ENCODE data around the gene ANKRD52. TPM values are rescaled to one million over a fixed set of nuclear protein-coding genes. Genes with fewer than 3 reads are reported as not detected.
A peak's percentile ranks its signal among the peaks of the same experiment; 100 is the strongest.
"Not testable (repeated sequence)": the region's sequence is repeated elsewhere in the genome, so short reads cannot be mapped to it uniquely, and the experiment has no call there.

ANKRD52 gene
- total RNA-seq, 1 donor from 2014 or later, result 76.4 TPM

DNA sequence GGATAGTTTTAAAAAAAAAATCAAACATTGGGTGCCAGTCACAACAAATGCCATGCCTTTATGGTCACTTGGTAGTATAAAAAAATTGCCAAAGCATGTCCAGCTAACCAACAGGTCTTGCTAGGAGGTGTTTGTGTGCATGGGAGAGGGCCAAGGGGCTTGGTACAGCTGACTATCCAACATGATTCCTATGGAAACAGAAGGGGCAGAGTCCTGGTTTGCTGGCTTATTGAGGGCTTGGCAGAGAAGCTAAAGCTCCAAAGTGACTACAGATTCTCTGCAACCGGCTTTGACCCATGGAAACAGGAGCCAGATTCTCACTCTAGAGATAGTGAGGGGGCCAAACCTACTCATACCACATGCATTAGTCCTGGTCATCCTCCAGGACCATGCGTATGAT is 14.3 kb upstream of the ANKRD52 start:
- DNase-seq (ENCODE audit: low read depth), result not testable (repeated sequence)

DNA sequence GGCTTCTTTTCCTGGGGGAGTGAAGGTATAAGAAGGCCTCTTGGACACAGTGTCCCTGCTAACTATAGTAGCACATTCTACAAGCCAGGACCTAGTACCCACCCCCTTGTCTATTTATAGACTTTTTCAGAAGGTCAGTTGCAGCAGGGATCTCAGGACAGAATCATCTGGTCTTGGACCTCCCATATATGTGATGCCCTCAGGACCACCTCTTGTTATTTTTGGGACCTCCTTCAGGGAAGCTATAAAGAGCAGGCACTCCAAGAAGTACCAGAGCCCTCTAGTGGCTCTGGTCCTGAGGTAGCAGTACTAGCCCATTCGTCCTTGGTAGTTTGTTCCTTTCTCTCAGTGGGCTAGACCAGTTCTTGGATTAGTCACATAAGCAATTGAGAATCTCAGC is 12.8 kb upstream of the ANKRD52 start:
- DNase-seq (ENCODE audit: low read depth), result peak; percentile 27

DNA sequence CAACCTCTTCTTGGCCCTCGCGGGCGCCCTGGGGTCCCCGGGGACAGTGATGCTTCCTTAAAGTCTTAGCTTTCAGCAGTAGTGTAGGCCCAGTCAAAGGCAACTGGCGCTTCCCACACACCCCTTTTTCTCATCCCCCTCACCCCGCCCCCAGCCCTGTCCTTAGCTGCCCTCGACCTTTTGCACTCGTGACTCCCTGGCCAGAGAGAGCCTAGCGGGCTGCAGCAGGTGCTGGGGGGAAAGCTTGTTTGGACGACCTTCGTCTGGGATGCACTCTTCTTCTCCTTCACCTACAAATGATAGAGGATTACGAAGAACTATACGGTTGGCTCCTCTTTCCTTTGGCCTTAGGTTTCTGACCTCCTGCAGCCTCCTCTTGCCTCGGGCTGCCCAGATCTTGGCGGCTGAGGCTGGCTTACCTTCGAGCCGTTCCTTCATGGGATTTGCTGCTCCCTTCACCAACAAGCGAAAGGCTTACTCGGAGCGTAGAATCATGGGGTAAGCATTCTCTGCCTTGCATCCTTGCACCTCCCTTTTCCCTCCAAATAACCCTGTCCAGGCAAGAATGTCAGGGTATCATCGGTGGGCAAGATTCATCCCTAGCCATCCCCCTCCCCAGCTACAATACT is 9.4 kb upstream of the ANKRD52 start:
- no peak for DNase-seq (ENCODE audit: low read depth)

GRCh38 chr12:56266693-56267442 is 8.7 kb upstream of the ANKRD52 start, which contains the start of gene COQ10A:
Gene COQ10A (plus strand): TSS chr12:56266942. CDS start chr12:56267119, 177 bp downstream.
- peak; percentile 73 for DNase-seq (ENCODE audit: low read depth)

- DNase-seq (ENCODE audit: low read depth), result not testable (repeated sequence)
Observed at GRCh38 chr12:56266068-56266692, 8.0 kb upstream of the ANKRD52 start.

DNA sequence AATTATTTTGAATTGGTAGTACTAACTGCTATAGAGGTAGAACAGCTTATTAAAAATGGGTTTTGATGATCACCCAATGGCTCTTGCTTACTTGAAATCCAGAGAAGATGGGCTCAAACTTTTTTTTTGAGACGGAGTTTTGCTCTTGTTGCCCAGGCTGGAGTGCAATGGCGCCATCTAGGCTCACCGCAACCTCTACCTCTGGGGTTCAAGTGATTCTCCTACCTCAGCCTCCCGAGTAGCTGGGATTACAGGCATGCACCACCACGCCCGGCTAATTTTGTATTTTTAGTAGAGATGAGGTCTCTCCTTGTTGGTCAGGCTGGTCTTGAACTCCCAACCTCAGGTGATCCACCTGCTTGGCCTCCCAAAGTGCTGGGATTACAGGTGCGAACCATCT is 4.8 kb upstream of the ANKRD52 start:
- DNase-seq (ENCODE audit: low read depth), result not testable (repeated sequence)

DNA sequence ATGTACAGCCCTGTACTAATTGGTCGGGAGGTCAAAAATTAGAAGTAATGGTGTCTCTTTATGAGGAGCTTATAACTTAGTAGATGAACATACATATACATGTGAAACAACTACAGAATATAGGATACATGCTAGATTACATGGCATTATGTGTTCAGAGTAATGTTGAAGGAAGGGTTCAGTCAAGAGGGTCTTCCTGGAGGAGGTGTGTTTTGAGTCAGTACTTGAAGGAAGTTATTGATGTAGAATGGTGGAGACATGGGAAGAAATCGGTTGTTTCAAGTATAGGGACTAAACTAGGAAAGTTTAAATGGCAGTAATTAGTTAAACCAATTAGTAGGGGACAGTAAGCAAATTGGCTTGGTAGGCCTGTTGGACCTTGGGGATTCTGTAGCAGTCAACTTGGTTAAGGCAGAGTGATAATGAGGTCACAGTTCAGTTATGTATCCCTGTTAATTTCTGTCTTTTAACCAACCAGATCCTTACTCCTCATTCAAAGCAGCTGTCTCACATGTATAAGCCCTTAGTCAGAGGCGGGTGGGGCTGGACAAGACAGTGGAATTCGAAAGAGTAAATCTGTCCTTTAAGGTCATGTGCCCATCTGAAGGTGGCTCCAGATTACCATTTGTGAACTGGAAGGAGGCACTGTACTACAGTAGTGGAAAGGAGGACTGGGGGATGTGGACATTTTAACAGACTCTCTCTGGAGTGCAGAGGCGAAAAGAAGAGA is 3.5 kb upstream of the ANKRD52 start:
- peak; percentile 71 for DNase-seq (ENCODE audit: low read depth)

DNA sequence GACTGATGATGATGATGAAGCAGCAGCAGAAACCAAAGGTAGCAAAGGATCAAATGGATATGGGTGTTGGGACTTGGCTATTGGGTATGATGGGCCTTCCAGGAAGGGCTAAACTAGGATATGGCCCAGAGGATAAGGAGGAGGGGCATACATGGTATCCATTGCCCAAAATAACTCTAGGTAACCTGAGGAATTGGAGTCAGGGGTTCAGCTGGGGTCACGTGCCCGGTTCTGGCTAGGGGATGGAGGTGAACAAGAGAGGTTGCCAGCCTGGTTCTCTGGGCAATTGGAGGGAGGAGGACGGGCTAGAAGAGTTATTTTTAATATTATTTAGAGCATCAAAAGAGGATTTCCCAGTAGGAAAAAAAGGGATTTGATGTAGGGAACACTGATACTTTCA is 2.7 kb upstream of the ANKRD52 start:
- no peak for DNase-seq (ENCODE audit: low read depth)

DNA sequence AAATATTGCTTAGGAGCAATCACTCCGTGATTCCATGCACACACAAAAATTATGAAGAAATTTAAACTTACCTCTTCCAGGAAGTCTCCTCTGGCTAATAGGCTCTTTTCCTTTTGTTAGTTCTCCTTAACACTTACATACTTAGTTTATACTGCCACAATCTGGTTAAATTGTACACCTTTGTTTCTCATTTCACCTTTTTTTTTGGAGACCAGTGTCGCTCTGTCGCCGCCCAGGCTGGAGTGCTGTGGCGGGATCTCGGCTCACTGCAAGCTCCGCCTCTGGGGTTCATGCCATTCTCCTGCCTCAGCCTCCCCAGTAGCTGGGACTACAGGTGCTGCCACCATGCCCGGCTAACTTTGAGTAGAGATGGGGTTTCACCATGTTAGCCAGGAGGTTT is 2.2 kb upstream of the ANKRD52 start:
- DNase-seq (ENCODE audit: low read depth), result no peak

- DNase-seq (ENCODE audit: low read depth), result no peak
Observed at GRCh38 chr12:56258820-56259183, 618 bp upstream of the ANKRD52 start.

- peak; percentile 26 for DNase-seq (ENCODE audit: low read depth)
Observed at GRCh38 chr12:56257491-56258067, 605 bp downstream of the ANKRD52 start.

DNA sequence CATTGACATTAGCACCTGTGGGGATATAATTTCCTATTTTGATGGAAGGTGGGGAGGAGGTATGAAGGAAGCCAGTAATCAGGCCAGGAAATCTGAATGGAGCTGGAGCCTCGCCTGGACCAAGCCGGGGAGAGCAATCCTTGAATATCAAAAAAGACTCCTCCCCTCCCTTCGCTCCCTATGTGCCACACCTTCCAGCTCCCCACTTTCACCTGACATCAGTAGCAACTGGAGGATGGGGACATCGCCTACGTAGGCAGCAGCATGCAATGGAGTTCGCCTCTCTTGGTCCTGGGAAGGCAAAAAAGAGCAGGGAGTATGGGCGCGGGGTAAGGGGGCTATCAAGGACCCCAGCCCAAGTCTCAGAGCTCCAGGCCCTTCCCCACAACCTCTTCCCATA is 1.1 kb downstream of the ANKRD52 start:
- DNase-seq (ENCODE audit: low read depth), result no peak

- DNase-seq (ENCODE audit: low read depth), result peak; percentile 44
Observed at GRCh38 chr12:56256326-56256960, 1.7 kb downstream of the ANKRD52 start.

DNA sequence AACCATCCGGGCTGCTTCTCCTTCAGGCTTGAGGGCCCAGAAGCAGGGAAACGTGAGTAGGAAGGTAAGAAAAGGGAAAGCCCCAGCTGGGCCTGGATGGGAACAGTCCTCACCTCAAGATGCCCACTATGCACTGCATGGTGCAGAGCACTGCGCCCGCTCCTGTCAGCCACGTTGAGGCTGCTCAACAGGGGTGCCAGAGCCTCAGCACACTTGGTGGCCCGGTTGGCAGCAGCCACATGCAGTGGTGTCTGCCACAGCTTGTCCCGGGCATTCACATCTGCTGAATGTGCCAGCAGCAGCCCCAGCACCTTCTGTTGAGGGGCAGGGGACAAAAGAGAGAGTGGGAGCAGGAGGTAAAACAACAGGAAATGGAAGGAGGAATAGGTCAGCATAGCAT is 2.5 kb downstream of the ANKRD52 start:
- no peak for DNase-seq (ENCODE audit: low read depth)

- no peak for DNase-seq (ENCODE audit: low read depth)
Observed at GRCh38 chr12:56253091-56253490, 5.1 kb downstream of the ANKRD52 start.

DNA sequence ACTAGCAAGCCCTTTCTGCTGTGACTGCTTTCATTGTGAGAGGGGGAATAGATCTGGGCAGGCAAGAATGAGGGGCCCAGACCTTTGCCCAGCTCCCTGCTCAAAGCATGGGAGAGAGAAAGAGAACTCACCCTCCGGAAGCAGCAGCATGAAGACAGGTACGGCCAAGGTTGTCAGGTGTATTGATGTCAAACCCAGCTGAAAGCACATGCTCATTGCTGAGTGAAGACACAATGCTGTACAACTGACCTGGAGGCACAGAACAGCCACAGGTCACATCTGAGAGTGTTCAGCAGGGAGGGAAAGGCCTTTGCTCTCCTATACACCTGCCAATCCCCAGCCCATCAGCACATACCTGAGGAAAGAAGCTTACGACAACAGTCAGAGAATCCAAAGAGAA is 5.5 kb downstream of the ANKRD52 start:
- DNase-seq (ENCODE audit: low read depth), result no peak

GRCh38 chr12:56248711-56249110 is 9.5 kb downstream of the ANKRD52 start:
- no peak for DNase-seq (ENCODE audit: low read depth)

- DNase-seq (ENCODE audit: low read depth), result no peak
Observed at GRCh38 chr12:56247923-56248322, 10.3 kb downstream of the ANKRD52 start.

DNA sequence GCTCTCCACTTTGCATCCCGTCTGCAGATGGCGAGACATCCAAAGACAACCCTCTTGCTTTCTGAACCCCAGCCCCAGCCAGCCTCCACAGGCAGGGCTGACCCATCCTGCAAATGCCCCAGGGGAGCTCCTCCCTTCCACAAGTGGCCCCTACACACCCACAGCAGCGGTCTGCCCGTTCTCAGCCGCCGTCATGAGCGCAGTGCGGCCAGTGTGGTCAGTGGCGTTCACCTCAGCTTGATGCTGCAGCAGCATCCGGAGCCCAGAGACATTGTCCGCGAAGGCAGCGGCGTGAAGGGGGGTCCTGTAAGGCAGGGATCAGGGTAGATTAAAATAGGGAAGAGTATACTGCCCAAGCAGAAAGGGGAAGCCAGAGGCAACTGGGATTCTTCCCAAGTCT is 13.7 kb downstream of the ANKRD52 start:
- DNase-seq (ENCODE audit: low read depth), result no peak

GRCh38 chr12:56243731-56244181 is 14.4 kb downstream of the ANKRD52 start:
- DNase-seq (ENCODE audit: low read depth), result no peak

GRCh38 chr12:56242986-56243385 is 15.2 kb downstream of the ANKRD52 start:
- no peak for DNase-seq (ENCODE audit: low read depth)

Measured in renal cortical epithelial cell (primary cell).